Prostate gland (tissue), 2 donors: ENCODE measurements around the gene GALNT16.

Experiments used
- POLR2A ChIP-seq: fragments of 450-650 bp; IDR thresholded peaks from one replicate; pipeline ENCODE4 v1.6.1; 2016; ENCODE audit warnings: antibody characterized with exemption, mild to moderate bottlenecking
- TF ChIP-seq, protein P1 (sequence below), 4 experiments: fragments of 200-600 bp in 2 of 4; fragments of 450-650 bp in 2 of 4; sonication (generic) in 2 of 4; IDR thresholded peaks; 1 replicate in 3 of 4; 2 replicates in 1 of 4; pipeline ENCODE4 v1.5.1; 2016 to 2019; ENCODE audit warnings: antibody characterized with exemption in 4 of 4, mild to moderate bottlenecking in 2 of 4, moderate library complexity in 2 of 4

DNA sequence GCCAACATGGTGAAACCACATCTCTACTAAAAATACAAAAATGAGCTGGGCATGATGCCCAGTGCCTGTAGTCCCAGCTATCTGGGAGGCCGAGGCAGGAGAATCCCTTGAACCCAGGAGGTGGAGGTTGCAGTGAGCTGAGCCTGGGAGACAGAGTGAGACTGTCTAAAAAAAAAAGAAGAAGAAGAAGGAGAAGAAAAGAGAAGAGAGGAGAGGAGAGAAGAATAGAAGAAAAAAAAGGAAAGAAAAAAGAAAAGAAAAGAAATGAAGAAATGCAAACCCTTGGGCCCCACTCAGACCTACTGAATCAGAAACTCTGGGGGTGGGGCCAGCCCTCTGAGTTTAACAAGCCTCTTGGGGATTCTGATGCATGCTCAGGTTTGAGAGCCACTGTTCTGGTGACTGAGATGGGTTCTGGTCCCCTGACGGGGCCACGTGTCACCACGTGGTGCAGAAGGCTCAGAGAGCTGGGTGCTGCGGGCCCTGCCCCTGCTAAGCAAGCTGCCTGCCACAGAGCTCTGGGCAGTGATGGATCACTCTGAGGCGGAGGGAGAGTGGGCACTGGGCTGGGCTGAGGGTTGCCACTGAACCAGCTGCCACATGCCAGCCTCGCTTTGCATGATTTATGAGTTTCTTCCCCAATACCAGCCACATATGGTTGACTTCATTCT lies 100.6 kb downstream of the GALNT16 start:
- TF ChIP-seq, protein P1, sequence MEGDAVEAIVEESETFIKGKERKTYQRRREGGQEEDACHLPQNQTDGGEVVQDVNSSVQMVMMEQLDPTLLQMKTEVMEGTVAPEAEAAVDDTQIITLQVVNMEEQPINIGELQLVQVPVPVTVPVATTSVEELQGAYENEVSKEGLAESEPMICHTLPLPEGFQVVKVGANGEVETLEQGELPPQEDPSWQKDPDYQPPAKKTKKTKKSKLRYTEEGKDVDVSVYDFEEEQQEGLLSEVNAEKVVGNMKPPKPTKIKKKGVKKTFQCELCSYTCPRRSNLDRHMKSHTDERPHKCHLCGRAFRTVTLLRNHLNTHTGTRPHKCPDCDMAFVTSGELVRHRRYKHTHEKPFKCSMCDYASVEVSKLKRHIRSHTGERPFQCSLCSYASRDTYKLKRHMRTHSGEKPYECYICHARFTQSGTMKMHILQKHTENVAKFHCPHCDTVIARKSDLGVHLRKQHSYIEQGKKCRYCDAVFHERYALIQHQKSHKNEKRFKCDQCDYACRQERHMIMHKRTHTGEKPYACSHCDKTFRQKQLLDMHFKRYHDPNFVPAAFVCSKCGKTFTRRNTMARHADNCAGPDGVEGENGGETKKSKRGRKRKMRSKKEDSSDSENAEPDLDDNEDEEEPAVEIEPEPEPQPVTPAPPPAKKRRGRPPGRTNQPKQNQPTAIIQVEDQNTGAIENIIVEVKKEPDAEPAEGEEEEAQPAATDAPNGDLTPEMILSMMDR (IDR thresholded peaks at IDR 0.05): no peak
- no peak for TF ChIP-seq POLR2A
